Memory B cell (primary cell): Measurements from ENCODE around the gene CENPP.
"Not testable (repeated sequence)": the region's sequence is repeated elsewhere in the genome, so short reads cannot be mapped to it uniquely, and the experiment has no call there.

Experiments used
- ATAC-seq: fragments of 150-1000 bp; cut with Tn5 transposase; 2 replicates; pipeline ENCODE4 v1.10.0; 2021; ENCODE audit warnings: low read depth, mild to moderate bottlenecking, moderate library complexity
- DNase-seq, 2 donors: peaks; one replicate each; pipeline ENCODE4 v3.0.0; 2022; ENCODE audit warnings: low spot score in 2 of 2
- H3K27ac Mint-ChIP-seq: one replicate; pipeline ENCODE4 v1.8.0; 2022; ENCODE audit warnings: mild to moderate bottlenecking, moderate library complexity, mixed read lengths
- H3K27me3 Mint-ChIP-seq: one replicate; pipeline ENCODE4 v1.8.0; 2022; ENCODE audit warnings: mixed read lengths
- H3K36me3 Mint-ChIP-seq: one replicate; pipeline ENCODE4 v1.8.0; 2022; ENCODE audit warnings: mild to moderate bottlenecking, mixed read lengths
- H3K4me1 Mint-ChIP-seq: one replicate; pipeline ENCODE4 v1.8.0; 2022; ENCODE audit warnings: mixed read lengths
- H3K4me3 Mint-ChIP-seq: one replicate; pipeline ENCODE4 v1.8.0; 2022; ENCODE audit warnings: mild to moderate bottlenecking, moderate library complexity, mixed read lengths
- H3K9me3 Mint-ChIP-seq: one replicate; pipeline ENCODE4 v1.8.0; 2022; ENCODE audit warnings: mixed read lengths

The CENPP gene

DNA sequence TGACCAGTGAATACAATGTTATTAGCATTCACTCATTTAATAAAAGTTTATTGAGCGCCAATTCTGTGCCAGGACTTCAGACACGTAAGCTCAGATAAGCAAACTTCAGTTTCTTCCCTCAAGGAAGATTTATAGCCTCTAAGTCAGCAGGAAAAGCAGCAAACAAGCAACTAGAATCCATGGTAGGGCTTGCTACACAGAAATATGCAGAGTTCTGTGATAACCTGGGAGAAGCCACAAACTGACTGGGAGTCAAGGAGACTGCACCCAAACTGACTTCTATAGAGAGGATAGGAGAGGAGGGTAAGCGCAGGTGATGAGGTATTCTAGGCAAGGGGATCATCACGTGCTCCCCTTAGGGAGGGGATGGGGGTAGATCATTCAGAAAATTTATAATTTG is 80.1 kb downstream of the CENPP start:
- Mint-ChIP-seq H3K36me3 (no peaks in the 10 kb centered on the region), H3K27ac (peak overlapping the region; percentile 65), H3K4me3 (peak overlapping the region; percentile 44), H3K27me3 (no peaks in the 10 kb centered on the region), H3K9me3 (peaks cover 2% of the 10 kb centered on the region), H3K4me1 (peaks cover 12% of the 10 kb centered on the region)
- ATAC-seq: no peak
- no peak for DNase-seq

DNA sequence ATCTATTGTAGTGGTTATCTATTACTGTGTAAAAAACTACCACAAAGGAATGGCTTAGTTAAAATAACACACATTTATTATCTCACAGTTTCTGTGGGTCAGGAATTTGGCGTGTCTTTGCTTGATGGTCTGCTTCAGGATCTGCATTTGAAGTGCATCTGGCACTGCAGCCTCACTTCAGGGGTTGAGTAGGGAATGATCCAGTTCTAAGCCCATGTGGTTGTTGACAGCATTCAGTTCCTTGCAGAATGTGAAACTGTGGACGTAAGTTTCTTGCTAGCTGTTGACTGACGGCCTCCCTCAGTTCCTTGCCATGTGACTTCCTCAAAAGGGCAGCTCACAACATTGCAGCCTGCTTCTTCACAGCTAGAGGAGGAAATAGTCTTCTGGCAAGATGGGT is 80.7 kb downstream of the CENPP start:
- Mint-ChIP-seq H3K9me3 (peaks cover 2% of the 10 kb centered on the region), H3K36me3 (no peaks in the 10 kb centered on the region), H3K27me3 (no peaks in the 10 kb centered on the region), H3K4me1 (peaks cover 12% of the 10 kb centered on the region), H3K27ac (peak overlapping the region; percentile 65), H3K4me3 (peak overlapping the region; percentile 44)
- ATAC-seq: peak; percentile 99
- peak; percentile 20 to 27 for DNase-seq

DNA sequence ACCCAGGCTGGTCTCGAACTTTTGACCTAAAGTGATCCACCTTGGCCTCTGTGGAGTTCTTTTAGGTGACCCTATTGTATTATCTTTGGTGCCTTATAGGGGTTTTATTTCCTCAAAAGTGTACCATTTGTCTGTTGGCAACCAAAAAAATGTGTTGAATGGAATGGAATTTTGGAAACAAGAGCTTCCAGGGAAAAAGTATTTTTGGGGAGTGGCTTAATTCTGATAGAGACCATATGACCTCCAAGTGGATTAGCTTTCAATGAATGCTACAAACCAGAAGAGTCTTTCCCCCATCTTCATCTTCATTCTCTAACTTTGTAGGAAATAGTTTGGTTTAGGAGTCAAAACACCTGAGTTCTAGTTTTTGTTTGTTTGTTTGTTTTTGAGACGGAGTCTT is 82.1 kb downstream of the CENPP start:
- DNase-seq (no peak), ATAC-seq (no peak)
- Mint-ChIP-seq H3K4me3 (no peak overlapping the region), H3K36me3 (no peaks in the 10 kb centered on the region), H3K9me3 (peaks cover 2% of the 10 kb centered on the region), H3K27ac (no peak overlapping the region), H3K4me1 (peaks cover 12% of the 10 kb centered on the region), H3K27me3 (no peaks in the 10 kb centered on the region)

DNA sequence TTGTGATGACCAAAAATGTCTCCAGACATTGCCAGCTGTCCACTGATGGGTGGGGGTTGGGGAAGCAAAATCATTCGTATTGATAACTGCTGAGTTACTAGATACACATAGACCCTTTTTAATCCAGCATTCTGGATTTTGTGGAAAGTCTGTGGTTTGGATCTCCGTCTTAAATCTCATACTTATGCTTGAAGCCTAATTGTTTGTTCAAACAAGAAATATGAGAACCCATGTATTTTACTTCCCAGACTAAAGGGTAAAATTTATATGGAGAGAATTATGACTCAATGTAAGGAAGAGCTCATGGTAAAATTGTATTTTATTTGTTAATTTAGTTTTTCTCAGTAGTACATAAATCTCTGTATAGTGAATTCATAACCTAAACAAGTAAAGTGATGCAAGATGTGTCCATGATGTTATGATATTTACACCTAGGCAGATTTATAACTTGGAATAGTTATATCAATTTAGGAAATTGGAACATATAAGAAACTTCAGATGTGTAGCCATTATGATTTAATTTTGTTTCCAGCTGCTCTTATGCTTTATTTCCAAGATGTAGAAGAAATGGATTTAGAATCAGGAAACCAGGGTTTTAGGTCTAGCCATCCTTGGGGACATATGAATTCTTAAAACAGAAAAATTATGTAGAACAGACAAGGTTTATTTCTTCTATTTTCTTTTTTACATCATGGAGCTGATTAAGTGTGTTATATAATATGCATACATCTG is 83.2 kb downstream of the CENPP start:
- ATAC-seq (no peak), DNase-seq (no peak)
- Mint-ChIP-seq H3K9me3 (peaks cover 2% of the 10 kb centered on the region), H3K27me3 (no peaks in the 10 kb centered on the region), H3K4me1 (peaks cover 12% of the 10 kb centered on the region), H3K27ac (no peak overlapping the region), H3K36me3 (peaks cover 2% of the 10 kb centered on the region), H3K4me3 (no peak overlapping the region)

DNA sequence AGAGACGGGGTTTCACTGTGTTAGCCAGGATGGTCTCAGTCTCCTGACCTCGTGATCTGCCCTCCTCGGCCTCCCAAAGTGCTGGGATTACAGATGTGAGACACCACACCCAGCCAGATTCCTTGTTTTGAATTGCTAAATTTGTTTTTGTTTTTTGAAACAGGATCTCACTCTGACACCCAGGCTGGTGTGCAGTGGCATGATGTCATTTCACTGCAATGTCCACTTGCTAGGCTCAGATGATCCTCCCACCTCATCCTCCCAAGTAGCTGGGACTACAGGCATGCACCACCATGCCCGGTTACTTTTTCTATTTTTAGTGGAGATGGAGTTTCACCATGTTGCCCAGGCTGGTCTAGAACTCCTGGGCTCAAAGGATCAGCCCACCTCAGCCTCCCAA is 85.4 kb downstream of the CENPP start:
- ATAC-seq, H3K4me3 Mint-ChIP-seq, H3K27me3 Mint-ChIP-seq, DNase-seq, H3K9me3 Mint-ChIP-seq, H3K27ac Mint-ChIP-seq, H3K36me3 Mint-ChIP-seq: not testable (repeated sequence)
- H3K4me1 Mint-ChIP-seq: peaks cover 15% of the 10 kb centered on the region

DNA sequence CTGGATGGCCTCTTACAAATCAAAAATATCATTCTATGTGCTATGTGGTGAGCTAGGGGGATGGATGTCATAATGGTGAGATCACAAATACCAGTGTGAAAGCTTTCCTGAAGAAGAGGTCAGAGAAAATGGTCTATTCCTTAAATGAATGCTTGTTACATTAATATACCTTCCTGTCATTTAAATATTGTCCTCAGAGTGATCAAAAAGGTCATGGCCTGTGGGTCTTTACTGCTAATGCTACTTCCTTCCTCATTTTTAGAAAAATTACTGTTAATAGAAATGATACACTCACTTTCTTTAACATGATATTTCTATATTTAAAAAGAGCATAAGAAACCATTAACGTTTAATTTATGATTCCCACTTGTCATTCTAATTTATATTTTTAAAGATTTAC is 88.8 kb downstream of the CENPP start:
- H3K36me3 Mint-ChIP-seq: peaks cover 2% of the 10 kb centered on the region
- ATAC-seq: peak; percentile 67
- H3K27ac Mint-ChIP-seq: no peak overlapping the region
- no peak overlapping the region for H3K4me3 Mint-ChIP-seq
- H3K27me3 Mint-ChIP-seq: no peaks in the 10 kb centered on the region
- DNase-seq: no peak
- H3K4me1 Mint-ChIP-seq: peaks cover 7% of the 10 kb centered on the region
- H3K9me3 Mint-ChIP-seq: no peaks in the 10 kb centered on the region

DNA sequence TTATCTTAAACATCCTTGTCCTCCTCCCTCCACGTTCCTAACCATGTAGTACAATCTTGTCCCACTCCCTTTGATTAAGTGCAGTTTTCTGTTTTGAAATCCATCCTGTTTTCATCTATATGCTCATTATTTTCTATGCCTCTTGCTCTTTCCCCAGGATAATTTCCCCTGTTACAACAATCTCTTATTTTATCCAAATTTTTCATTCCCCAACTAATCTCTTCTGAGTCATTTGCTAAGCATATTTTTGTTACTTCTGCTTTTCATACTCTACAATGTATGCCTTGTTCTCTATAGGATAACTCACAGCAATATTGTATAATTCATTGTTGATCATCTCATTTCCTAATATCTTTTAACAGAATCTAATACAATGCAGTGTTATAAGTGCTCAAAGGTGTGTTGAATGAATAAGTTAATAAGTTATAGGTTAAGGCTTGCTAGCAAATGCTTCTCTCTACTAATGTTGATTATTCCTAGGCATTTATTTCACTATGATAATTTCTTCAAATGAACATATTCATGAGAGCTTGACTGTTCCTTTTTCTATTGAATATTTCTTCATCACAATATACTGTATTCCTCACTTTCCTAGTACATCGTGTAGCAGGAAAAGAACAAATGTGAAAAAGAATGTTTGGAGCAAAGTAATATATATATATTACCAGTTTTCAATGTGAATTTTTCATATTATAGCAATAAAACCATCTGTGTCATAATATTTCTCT is 97.0 kb downstream of the CENPP start:
- H3K36me3 Mint-ChIP-seq: no peaks in the 10 kb centered on the region
- no peaks in the 10 kb centered on the region for H3K9me3 Mint-ChIP-seq
- H3K4me3 Mint-ChIP-seq: no peak overlapping the region
- H3K4me1 Mint-ChIP-seq: no peaks in the 10 kb centered on the region
- no peaks in the 10 kb centered on the region for H3K27me3 Mint-ChIP-seq
- H3K27ac Mint-ChIP-seq: no peak overlapping the region
- ATAC-seq: no peak
- no peak for DNase-seq

DNA sequence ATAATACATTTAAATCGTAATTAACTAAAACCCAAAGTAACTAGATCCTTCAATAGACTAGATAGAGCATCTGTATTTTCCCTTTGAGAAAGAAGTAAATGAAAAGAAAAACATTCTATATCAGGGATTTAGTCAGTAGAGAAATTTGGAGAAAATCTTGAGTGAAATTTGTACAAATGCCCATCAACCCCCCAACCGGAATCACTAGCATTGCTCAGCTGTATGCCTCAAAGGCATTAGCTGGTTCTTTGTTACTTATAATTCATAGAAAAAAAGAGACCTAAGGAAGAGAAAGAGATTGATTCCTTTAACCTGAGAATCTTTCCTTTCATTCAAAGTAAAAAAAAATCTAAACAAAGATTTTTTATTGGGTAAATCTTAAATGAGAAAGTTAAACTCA is 97.9 kb downstream of the CENPP start:
- Mint-ChIP-seq H3K27ac (no peak overlapping the region), H3K9me3 (no peaks in the 10 kb centered on the region), H3K4me1 (no peaks in the 10 kb centered on the region), H3K27me3 (no peaks in the 10 kb centered on the region), H3K36me3 (no peaks in the 10 kb centered on the region), H3K4me3 (no peak overlapping the region)
- ATAC-seq: no peak
- no peak for DNase-seq

DNA sequence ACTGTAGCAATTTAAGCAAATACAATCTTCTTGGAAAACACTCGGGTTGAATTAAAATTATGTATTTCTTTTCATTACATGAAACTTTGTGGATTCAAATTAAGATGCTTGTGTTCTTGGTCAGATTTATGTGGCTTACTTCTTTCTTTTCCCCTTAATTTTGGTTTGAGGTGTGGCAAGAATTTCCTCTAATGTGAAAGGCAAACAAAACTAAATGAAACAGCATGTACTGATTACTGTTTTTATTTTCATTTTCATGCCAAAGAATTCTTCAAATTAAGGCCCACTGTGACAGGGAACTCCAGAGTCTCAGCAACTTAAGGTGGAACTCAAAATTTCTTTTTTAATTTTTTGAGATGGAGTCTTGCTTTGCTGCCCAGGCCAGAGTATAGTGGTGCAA is 98.6 kb downstream of the CENPP start, which contains the start of gene OMD:
TSS of gene OMD (minus strand) at position 132 of the 400 bp plus-strand sequence. CDS start 6,913 bp downstream, outside the sequence.
- no peaks in the 10 kb centered on the region for H3K4me1 Mint-ChIP-seq
- ATAC-seq (no peak), DNase-seq (no peak)
- H3K4me3 Mint-ChIP-seq: no peak within 1 kb of the TSS
- H3K27me3 Mint-ChIP-seq: no peaks in the 10 kb centered on the region
- H3K36me3 Mint-ChIP-seq: no peaks in the 10 kb centered on the region
- no peak within 1 kb of the TSS for H3K27ac Mint-ChIP-seq
- H3K9me3 Mint-ChIP-seq: no peaks in the 10 kb centered on the region

DNA sequence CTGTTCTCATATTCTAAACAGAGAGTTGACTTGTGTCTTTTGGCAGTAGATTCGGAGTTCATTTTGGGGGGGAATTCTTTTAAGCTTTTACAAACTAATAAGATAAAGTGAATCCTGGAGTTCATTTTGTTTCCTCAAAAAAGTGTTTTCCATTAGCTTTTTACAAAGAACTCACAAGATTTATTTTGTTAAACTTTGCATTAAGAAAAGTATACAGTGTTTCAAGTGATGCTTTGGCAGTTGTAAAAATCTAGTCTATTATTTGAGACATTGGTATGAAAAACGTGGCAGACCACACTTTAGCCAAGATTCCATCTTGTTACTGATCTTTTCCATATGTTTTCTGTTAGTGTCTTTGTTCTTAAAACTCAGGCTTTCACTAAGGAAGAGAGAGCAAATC is 99.7 kb downstream of the CENPP start:
- Mint-ChIP-seq H3K27ac (no peak overlapping the region), H3K27me3 (no peaks in the 10 kb centered on the region), H3K9me3 (no peaks in the 10 kb centered on the region), H3K36me3 (peaks cover under 1% of the 10 kb centered on the region), H3K4me3 (no peak overlapping the region), H3K4me1 (no peaks in the 10 kb centered on the region)
- ATAC-seq (no peak), DNase-seq (no peak)

DNA sequence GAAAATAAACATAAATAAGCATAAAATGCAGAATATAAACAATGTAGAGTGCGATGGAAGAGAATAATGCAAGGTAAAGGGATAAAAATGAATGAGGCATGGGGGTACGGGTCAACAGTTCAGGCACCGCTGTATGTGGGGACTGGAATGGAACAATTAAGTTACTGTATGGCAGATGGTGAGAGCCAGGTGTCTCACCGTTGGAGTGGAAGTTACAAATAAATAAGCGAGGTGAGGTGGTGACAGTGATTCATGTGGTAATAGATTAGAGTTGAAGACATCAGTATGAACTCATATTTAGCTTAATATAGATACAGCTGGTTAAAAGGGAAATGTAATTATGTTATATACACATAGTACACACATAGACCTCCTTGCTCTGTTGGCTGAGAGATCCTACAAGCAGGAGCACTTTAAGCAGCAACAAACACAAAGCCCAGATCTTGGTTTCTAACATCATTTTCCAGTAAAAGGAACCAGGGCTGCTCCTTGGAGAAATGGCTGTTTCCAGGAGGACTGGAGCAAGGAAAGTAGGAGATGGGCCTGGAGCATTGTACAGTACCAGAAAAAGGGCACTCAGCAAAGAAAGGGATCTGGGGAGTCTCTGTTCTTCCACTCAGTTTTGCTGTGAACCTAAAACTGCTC is 100.9 kb downstream of the CENPP start:
- no peaks in the 10 kb centered on the region for H3K4me1 Mint-ChIP-seq
- DNase-seq: no peak
- H3K27me3 Mint-ChIP-seq: no peaks in the 10 kb centered on the region
- H3K27ac Mint-ChIP-seq: no peak overlapping the region
- H3K9me3 Mint-ChIP-seq: no peaks in the 10 kb centered on the region
- no peak overlapping the region for H3K4me3 Mint-ChIP-seq
- ATAC-seq: no peak
- H3K36me3 Mint-ChIP-seq: peaks cover 3% of the 10 kb centered on the region

DNA sequence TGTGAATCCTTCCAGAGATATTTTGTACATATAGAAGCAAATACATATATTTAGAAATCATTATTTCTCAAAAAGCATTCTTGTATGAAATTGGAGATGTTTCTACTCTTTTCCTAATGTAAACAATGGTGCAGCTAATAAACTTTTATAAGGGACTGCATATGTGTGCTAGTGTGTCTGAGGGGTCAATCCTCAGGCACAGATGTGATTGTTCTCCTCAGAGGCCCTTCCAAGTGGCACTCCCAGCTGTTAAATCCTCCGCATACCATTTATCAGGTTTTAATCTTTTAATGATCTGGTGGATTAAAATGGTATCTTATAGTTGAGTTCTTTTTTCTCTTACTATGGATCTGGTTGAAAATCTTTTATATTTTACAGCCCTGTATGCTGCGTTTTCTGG is 104.1 kb downstream of the CENPP start:
- Mint-ChIP-seq H3K9me3 (no peaks in the 10 kb centered on the region), H3K27ac (no peak overlapping the region), H3K4me3 (no peak overlapping the region), H3K4me1 (no peaks in the 10 kb centered on the region), H3K36me3 (peaks cover 3% of the 10 kb centered on the region), H3K27me3 (no peaks in the 10 kb centered on the region)
- DNase-seq: no peak
- no peak for ATAC-seq

DNA sequence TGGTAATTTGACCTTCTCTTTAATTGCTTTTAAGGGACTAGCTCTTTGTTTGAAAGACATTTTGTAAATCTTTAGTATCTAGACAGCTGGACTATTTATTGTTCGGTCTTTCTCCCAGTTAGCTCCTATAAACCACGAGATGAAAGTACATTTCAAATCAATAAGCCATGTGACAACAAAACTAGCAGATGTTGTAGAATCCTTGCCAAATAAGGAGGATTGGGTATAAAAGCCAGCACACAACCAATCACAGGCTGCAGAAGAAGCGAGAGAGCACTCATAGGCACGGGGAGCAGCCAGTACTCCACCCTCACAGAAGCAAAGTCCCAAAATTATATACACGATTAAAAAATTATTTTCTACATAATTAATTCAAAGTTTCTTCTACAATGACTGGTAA is 106.6 kb downstream of the CENPP start:
- H3K9me3 Mint-ChIP-seq: no peaks in the 10 kb centered on the region
- H3K36me3 Mint-ChIP-seq: peaks cover 3% of the 10 kb centered on the region
- no peak overlapping the region for H3K4me3 Mint-ChIP-seq
- no peaks in the 10 kb centered on the region for H3K27me3 Mint-ChIP-seq
- no peak for DNase-seq
- H3K27ac Mint-ChIP-seq: no peak overlapping the region
- no peaks in the 10 kb centered on the region for H3K4me1 Mint-ChIP-seq
- ATAC-seq: no peak

DNA sequence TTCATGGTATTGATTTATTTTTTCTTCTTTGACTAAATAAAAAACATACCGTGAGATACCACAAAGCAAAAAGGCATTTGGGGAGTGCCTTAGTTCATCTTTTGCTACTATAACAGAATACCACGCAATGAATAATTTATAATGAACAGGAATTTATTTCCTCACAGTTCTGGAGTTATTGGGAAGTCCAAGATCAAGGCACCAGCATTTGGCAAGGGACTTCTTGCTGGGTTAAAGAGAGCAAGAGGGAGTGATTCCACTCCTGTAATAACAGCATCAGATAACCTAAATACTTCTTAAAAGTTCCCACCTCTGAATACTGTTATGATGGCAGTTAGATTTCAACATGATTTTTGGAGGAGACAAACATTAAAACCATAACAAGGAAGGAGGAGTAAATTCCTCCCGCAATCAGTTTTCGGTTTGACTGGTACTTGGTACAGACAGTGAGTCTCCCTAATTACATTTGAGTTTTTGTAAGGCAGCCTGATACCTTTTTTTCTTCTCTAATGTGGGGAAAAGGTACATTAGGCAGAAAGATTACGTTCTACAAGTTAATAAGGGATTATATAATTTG is 107.3 kb downstream of the CENPP start:
- Mint-ChIP-seq H3K36me3 (peaks cover 3% of the 10 kb centered on the region), H3K4me1 (no peaks in the 10 kb centered on the region), H3K9me3 (no peaks in the 10 kb centered on the region), H3K27ac (no peak overlapping the region), H3K4me3 (no peak overlapping the region), H3K27me3 (no peaks in the 10 kb centered on the region)
- ATAC-seq: no peak
- no peak for DNase-seq
